Epithelial cell of esophagus (primary cell): ENCODE data around the gene OSTF1.

Experiments used
- DNase-seq: peaks from one replicate; pipeline ENCODE4 v3.0.0; 2010; ENCODE audit warnings: low read depth
- H3K4me3 ChIP-seq: 2 replicates; pipeline ENCODE4 v1.5.1; 2011; ENCODE audit warnings: mild to moderate bottlenecking, low read length, control low read depth
- CTCF ChIP-seq: IDR thresholded peaks from 2 replicates; pipeline ENCODE4 v1.5.1; 2011; ENCODE audit warnings: low read depth, mild to moderate bottlenecking, low read length, control low read depth, inconsistent platforms; ENCODE audit not compliant: insufficient read depth; ENCODE audit errors: missing control alignments

The OSTF1 gene

GRCh38 chr9:75186767-75187380, 98.6 kb downstream of the OSTF1 start:
- peak; percentile 31 for DNase-seq
- peak; percentile 62 for TF ChIP-seq CTCF

GRCh38 chr9:75188756-75189155, 100.4 kb downstream of the OSTF1 start:
- no peak for TF ChIP-seq CTCF
- H3K4me3 ChIP-seq, result no peak overlapping the region
- DNase-seq, result peak; percentile 75

More at GRCh38 chr9:75186767-75187380, 98.6 kb downstream of the OSTF1 start:
- no peak overlapping the region for H3K4me3 ChIP-seq

GRCh38 chr9:75190762-75191161, 102.4 kb downstream of the OSTF1 start:
- TF ChIP-seq CTCF, result no peak
- DNase-seq, result no peak
- H3K4me3 ChIP-seq, result no peak overlapping the region
